ENCODE results near the gene PGA3.
"Not testable (repeated sequence)": the region's sequence is repeated elsewhere in the genome, so short reads cannot be mapped to it uniquely, and the experiment has no call there.

PGA3 gene

DNA sequence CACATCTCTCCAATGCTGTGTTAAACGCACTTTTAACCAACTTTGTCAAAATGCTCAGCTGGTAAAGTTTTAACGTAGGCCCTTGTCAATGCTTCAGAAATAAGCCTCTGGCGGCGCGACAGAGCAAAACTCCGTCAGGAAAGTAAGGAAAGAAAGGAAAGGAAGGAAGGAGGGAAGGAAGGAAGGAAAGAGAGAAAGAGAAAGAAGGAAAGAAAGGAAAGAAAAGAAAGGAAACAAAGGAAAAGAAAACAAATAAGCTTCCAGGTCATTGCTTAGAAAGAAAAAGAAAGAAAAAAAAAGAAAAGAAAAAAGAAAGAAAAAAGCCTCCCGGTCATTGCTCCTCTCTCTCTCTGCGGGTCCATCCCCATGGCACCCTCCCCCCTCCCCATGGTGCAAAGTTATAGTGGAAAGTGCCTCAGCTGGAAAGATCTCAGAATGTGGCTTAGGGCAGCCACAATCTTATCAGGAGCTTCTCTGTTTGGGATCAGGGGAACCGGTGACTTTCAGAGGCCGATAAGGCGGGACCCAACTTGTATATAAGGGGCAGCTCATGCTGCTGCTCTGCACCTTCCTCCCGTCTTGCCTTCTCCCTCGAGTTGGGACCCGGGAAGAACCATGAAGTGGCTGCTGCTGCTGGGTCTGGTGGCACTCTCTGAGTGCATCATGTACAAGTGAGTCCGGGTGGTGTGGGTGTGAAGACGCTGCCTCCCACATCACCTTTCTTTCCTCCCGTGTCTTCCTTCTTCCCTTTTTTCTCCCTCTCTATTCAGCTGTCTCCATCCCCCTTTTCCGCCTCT lies at the start of gene PGA3:
PGA3 (plus strand) TSS at position 566 of the 797 bp plus-strand sequence; CDS start at position 616, 50 bp downstream.
- not testable (repeated sequence) for FAIRE-seq

DNA sequence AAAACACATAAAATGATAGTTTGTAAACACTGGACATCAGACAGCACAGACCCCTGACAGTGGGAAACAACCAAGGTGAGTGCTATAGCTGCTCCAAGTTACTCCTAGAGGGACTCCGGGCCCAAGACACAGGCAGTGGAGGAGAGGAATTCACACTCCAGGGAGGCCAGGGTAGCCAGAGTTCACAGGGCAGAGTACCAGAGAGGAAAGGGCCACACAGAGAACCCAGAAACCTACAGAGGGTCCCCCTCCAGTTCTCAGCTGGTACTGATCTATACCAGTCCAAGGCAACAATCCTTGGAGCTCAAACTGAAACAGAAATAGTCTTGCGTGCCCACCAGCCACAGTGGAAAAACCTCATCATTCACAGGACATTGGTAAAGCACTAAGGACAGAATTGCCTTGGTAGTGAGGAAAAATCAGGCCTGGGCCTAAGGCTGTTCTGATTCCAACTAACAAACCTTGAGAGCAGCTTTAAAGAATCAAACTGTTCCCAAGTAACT lies 49.7 kb upstream of the PGA3 start:
- FAIRE-seq = no peak

DNA sequence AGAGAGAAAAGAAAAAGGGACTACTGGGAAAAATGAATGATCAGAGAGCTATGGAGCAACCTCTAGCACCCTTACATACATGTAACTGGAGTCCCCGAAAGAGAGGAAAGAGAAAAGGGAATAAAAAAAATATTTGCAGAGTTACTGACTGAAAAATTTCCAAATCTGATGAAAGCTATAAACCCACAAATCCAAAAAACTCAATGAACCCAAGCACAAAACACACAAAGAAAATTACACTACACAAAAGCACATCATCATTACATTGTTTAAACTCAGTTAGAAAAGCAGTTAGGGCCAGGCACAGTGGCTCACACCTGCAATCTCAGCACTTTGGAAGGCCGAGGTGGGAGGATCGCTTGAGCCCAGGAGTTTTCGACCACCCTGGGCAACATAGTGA lies 48.8 kb upstream of the PGA3 start:
- no peak for FAIRE-seq

DNA sequence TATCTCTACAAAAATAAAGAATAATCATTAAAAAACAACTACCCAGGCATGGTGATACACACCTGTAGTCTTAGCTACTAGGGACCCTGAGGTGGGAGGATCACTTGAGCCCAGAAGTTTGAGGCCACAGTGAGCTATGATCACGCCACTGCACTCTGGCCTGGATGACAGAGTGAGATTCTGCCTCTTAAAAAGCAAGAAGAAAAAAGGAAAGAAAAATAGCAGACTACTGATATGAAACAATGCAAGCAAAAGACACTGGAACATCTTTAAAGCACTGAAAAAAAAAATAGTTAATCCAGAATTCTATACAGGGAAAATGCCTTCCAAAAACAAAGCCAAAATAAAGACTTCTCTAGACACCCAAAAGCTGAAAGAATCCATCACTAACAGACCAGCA lies 48.0 kb upstream of the PGA3 start:
- no peak for FAIRE-seq

DNA sequence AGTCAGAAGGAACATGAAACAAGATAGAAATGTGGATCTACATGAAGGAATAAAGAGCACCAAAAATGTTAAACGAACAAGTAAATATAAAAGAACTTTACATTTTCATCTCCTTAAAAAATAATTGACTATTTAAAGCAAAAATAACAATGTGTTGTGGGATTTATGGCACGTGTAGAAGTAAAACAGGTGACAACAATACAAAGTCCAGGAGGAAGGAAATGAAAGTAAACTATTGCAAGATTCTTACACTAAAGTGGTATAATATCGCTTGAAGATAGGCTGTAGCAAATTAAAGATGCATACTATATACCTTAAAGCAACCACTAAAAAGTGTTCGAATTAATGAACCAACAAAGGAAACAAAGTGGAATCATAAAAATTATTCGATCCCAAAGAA lies 47.6 kb upstream of the PGA3 start:
- FAIRE-seq = no peak

DNA sequence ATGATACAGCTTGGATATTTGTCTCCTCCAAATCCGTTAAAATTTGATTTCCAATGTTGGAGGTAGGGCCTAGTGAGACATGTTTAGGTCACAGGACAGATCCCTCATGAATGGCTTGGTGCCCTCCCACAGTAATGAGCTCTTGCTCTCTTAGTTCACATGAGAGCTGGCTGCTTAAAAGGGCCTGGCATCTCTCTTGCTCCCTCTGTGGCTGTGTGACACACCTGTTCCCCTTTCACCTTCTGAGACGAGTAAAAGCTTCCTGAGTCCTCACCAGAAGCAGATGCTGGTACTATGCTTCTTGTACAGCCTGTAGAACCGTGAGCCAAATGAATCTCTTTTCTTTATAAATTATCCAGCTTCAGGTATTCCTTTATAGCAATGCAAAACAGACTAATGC lies 45.6 kb upstream of the PGA3 start:
- no peak for FAIRE-seq

DNA sequence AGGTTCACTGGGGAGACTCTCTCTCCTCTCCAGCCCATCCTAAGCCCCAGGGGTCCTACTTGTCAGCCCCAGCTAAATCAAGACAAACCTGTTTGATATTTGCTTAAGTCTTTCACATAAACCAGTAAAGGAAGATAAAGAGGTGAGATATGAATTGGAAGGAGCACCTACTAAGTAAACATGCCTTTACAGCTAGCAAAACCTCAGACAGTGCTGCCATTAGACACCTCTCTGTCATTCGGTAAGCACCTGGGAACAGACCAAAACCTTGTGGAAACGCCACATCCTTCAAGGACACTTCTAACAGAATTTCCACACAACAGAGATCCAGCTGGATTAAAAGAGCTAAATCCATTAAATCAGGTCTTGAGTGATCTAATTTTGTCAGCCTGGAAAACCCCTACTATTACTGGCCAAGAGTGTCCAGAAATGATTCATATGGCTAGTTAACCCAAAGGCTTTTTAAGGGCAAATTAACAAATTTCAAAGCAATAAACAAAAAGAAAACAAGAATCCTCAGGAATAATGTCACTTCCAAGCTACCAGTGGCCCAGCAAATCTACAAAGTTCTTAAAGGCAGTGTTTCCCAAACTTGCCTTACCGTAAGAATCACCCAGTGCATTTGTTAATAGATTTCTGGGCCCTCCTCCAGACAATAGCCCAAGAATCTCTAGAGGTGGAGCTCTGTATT lies 44.5 kb upstream of the PGA3 start:
- FAIRE-seq = no peak

- FAIRE-seq = no peak
These were observed 42.7 kb upstream of the PGA3 start for GRCh38 chr11:61160487-61161189.

DNA sequence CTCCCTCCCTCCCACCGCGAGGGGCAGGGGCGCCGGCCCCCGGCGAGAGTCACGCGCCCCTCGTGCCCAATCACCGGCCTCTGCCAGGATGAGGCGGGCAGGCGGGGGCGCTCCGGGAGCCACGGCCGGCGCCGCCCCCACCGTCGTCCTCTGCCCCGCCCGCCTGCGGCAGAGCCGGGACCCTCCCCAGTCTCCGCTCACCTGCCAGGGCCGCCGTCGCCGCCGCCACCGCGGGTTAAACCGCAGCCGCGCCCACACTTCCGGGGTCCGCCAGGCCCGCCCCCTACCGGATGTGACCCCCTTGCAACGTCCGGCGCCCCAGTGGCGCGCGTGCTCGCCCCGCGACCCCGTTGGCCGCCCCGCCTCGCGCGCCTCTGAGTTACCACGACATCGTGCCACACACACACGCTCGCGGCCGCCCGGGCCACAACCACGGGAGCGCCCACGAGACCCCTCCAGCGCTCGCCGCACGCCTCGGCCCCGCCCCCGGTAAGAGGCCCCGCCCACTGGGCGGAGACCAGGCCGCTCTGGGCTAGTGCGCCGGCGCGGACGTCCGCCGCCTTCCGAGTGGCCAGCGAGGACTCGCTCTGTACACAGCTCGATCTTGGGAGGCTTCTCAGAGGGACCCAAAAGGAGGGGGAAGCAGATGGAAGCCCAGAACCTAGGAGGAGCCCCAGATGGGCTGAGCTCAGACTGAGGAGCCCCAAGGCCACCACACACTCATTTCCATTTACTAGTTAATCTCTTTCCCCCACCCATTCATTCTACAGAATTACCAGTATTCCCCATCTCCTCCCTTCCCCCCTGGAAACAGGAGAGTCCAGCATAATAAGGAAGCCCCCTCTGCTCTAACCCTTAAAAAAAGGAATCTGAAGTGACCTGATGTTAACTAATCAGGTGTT lies 41.9 kb upstream of the PGA3 start, which contains the start of gene VPS37C:
VPS37C (minus strand) TSS at position 237 of the 902 bp plus-strand sequence. CDS start 22,597 bp downstream, outside the sequence.
- no peak for FAIRE-seq

GRCh38 chr11:61162092-61162941 lies 41.0 kb upstream of the PGA3 start:
- no peak for FAIRE-seq

DNA sequence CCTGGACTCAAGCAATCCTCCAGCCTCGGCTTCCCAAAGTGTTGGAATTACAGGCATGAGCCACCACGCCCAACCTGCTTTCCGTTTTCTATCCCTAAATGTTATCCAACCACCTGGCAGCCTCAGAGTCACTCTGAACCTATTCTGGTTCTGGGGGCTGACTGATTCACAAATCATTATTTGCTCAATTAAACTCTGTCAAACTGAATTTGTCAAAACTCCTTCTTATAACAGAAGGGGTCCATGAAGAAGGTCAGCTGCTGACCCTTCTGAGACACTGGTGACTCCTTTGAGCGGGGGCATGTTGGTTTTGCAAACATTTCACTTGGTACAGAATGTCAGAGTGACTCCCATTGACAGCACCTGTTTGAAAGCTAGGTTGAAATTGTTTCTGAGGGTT lies 40.3 kb upstream of the PGA3 start:
- FAIRE-seq = no peak

- no peak for FAIRE-seq
These were observed 39.4 kb upstream of the PGA3 start for GRCh38 chr11:61163714-61164605.

DNA sequence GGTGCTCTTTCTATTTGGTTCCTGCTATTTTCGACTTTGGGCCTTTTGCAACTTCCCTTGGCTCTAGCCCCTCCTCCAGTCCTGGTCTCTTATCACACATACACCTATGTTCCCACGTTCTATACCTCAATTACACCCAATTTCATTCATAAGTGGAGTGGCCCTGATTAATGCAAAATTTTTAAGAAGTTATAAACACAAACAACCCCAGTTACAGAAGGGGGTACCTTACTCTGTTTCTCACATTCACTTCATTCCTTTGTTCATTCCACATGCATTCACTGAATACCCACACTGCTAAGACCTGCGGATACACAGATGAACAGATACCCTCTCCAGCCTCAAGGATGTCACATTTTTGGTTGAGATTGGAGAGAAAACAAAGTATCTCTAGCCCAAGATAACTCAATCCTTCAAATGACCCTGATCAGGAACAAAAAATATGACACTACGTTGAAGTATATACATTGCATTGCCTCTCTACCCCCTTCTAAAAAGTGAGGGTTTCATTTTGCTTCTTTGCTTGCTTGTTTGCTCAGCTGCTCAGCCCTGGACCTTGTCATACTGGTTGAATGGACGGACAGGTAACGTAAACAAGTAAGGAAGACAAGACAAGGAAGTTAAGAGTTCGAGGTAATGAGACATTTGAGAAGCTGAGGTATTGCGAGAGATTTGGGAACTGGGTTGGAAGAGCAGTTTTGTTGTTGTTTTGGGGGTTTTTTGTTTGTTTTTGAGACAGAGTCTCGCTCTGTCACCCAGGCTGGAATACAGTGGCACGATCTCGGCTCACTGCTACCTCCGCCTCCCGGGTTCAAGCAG lies 38.5 kb upstream of the PGA3 start:
- no peak for FAIRE-seq

DNA sequence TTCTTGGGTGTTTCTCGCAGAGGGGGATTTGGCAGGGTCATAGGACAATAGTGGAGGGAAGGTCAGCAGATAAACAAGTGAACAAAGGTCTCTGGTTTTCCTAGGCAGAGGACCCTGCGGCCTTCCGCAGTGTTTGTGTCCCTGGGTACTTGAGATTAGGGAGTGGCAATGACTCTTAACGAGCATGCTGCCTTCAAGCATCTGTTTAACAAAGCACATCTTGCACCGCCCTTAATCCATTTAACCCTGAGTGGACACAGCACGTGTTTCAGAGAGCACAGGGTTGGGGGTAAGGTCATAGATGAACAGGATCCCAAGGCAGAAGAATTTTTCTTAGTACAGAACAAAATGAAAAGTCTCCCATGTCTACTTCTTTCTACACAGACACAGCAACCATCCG lies 37.5 kb upstream of the PGA3 start:
- FAIRE-seq = not testable (repeated sequence)

GRCh38 chr11:61166331-61166730 lies 37.0 kb upstream of the PGA3 start:
- not testable (repeated sequence) for FAIRE-seq

- no peak for FAIRE-seq
These were observed 35.1 kb upstream of the PGA3 start for GRCh38 chr11:61168042-61168688.

DNA sequence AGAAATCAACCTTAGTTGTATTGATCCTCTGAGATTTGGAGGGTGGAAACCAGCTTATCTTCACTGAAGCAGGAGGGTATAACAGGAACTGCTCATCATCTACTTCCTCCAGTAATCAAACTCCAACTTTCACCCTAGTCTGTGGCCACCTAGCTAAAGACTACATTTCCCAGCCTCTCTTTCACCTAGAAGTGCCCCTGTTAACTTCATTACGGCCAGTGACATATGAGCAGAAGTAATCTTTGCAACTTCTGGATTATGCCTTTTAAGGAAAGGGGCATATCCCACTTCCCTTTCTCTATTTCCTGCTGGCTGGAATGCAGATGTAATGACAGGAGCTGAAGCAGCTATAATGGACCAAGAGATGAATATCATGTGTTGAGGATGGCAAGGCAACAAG lies 34.5 kb upstream of the PGA3 start:
- FAIRE-seq = no peak

- no peak for FAIRE-seq
These were observed 32.7 kb upstream of the PGA3 start for GRCh38 chr11:61170566-61170965.

GRCh38 chr11:61171907-61172306 lies 31.4 kb upstream of the PGA3 start:
- no peak for FAIRE-seq
